ENCODE measurements around the gene PSME3IP1. TPM values are rescaled to one million over a fixed set of nuclear protein-coding genes. Genes with fewer than 3 reads are reported as not detected.

The PSME3IP1 gene
- total and polyA plus RNA-seq, 2 experiments from 2014 or later: 78.0 to 105 TPM

DNA sequence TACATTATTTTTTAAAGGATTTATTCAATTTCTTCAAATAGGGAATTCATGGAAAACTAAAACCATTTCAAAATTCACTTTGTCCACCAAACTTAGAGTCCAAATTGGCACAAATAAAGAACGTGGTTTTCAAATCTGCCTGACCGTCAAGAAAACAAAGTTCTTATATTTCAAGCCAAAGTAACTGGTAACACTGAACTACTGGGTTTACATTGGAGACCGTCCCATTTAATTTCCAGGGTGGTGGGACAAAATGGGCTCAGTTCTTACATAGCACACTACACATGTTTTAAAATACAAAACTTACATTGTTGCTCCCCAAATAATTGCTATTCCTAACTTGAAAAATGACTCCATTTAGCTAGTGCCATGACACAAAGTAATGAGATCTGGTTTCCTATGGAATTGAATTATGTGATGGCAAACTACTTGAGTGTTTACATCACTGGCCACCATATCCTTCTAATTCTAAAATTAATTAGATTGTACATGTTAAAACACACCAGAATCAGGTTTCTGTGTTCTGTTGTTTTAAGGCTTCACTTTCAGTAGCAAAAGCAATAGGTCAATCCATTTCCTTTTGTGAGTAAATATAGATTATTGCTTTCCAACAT lies 6.5 kb downstream of the PSME3IP1 start (continued):
- TF ChIP-seq, protein P1, sequence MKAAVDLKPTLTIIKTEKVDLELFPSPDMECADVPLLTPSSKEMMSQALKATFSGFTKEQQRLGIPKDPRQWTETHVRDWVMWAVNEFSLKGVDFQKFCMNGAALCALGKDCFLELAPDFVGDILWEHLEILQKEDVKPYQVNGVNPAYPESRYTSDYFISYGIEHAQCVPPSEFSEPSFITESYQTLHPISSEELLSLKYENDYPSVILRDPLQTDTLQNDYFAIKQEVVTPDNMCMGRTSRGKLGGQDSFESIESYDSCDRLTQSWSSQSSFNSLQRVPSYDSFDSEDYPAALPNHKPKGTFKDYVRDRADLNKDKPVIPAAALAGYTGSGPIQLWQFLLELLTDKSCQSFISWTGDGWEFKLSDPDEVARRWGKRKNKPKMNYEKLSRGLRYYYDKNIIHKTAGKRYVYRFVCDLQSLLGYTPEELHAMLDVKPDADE (IDR thresholded peaks at IDR 0.05): no peak
- TF ChIP-seq, protein P2, sequence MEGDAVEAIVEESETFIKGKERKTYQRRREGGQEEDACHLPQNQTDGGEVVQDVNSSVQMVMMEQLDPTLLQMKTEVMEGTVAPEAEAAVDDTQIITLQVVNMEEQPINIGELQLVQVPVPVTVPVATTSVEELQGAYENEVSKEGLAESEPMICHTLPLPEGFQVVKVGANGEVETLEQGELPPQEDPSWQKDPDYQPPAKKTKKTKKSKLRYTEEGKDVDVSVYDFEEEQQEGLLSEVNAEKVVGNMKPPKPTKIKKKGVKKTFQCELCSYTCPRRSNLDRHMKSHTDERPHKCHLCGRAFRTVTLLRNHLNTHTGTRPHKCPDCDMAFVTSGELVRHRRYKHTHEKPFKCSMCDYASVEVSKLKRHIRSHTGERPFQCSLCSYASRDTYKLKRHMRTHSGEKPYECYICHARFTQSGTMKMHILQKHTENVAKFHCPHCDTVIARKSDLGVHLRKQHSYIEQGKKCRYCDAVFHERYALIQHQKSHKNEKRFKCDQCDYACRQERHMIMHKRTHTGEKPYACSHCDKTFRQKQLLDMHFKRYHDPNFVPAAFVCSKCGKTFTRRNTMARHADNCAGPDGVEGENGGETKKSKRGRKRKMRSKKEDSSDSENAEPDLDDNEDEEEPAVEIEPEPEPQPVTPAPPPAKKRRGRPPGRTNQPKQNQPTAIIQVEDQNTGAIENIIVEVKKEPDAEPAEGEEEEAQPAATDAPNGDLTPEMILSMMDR (conservative IDR thresholded peaks at IDR 0.05; ENCODE audit: low read depth in 2 of 2): no peak
- TF ChIP-seq STAT1 (IDR thresholded peaks at IDR 0.05; ENCODE audit: unreplicated experiment): no peak

DNA sequence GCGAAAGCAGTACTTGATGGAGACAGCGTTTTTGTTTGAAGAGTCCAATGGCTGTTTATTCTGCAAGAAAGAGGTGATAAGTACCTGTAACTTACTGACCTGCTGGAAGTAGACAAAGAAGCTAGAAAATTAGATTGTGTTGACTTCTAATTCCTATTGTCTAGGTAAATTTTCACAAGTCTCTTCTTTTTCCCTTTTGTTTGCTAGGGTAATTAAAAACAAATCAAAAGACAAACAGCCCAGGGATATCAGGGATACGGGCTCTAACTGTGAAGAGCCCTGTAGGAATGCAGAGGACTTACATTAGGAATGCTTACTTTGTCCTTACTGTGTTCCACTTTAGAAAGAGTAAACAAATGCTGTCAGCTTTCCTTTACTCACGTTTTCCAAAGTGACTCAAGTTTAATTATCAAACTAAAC lies 7.0 kb downstream of the PSME3IP1 start:
- TF ChIP-seq, protein P2 (conservative IDR thresholded peaks at IDR 0.05; ENCODE audit: low read depth in 2 of 2): no peak
- TF ChIP-seq STAT1 (IDR thresholded peaks at IDR 0.05; ENCODE audit: unreplicated experiment) (no peak), ZNF331 (CRISPR knock-in tag; IDR thresholded peaks at IDR 0.05; ENCODE audit: low read depth) (no peak), CREB1 (CRISPR knock-in tag; IDR thresholded peaks at IDR 0.05; ENCODE audit: low read depth) (no peak), EZH2phosphoT487 (IDR thresholded peaks at IDR 0.05; ENCODE audit: unreplicated experiment) (no peak), POLR2AphosphoS5 (IDR thresholded peaks at IDR 0.05; ENCODE audit: low read depth) (no peak), NANOG (IDR thresholded peaks at IDR 0.05; ENCODE audit: borderline replicate concordance) (no peak), ZNF114 (CRISPR knock-in tag; IDR thresholded peaks at IDR 0.05) (no peak), JUNB (IDR thresholded peaks at IDR 0.05; ENCODE audit: unreplicated experiment) (no peak), EZH2 (IDR thresholded peaks at IDR 0.05; ENCODE audit: low read depth, unreplicated experiment) (no peak)
- TF ChIP-seq, protein P3, sequence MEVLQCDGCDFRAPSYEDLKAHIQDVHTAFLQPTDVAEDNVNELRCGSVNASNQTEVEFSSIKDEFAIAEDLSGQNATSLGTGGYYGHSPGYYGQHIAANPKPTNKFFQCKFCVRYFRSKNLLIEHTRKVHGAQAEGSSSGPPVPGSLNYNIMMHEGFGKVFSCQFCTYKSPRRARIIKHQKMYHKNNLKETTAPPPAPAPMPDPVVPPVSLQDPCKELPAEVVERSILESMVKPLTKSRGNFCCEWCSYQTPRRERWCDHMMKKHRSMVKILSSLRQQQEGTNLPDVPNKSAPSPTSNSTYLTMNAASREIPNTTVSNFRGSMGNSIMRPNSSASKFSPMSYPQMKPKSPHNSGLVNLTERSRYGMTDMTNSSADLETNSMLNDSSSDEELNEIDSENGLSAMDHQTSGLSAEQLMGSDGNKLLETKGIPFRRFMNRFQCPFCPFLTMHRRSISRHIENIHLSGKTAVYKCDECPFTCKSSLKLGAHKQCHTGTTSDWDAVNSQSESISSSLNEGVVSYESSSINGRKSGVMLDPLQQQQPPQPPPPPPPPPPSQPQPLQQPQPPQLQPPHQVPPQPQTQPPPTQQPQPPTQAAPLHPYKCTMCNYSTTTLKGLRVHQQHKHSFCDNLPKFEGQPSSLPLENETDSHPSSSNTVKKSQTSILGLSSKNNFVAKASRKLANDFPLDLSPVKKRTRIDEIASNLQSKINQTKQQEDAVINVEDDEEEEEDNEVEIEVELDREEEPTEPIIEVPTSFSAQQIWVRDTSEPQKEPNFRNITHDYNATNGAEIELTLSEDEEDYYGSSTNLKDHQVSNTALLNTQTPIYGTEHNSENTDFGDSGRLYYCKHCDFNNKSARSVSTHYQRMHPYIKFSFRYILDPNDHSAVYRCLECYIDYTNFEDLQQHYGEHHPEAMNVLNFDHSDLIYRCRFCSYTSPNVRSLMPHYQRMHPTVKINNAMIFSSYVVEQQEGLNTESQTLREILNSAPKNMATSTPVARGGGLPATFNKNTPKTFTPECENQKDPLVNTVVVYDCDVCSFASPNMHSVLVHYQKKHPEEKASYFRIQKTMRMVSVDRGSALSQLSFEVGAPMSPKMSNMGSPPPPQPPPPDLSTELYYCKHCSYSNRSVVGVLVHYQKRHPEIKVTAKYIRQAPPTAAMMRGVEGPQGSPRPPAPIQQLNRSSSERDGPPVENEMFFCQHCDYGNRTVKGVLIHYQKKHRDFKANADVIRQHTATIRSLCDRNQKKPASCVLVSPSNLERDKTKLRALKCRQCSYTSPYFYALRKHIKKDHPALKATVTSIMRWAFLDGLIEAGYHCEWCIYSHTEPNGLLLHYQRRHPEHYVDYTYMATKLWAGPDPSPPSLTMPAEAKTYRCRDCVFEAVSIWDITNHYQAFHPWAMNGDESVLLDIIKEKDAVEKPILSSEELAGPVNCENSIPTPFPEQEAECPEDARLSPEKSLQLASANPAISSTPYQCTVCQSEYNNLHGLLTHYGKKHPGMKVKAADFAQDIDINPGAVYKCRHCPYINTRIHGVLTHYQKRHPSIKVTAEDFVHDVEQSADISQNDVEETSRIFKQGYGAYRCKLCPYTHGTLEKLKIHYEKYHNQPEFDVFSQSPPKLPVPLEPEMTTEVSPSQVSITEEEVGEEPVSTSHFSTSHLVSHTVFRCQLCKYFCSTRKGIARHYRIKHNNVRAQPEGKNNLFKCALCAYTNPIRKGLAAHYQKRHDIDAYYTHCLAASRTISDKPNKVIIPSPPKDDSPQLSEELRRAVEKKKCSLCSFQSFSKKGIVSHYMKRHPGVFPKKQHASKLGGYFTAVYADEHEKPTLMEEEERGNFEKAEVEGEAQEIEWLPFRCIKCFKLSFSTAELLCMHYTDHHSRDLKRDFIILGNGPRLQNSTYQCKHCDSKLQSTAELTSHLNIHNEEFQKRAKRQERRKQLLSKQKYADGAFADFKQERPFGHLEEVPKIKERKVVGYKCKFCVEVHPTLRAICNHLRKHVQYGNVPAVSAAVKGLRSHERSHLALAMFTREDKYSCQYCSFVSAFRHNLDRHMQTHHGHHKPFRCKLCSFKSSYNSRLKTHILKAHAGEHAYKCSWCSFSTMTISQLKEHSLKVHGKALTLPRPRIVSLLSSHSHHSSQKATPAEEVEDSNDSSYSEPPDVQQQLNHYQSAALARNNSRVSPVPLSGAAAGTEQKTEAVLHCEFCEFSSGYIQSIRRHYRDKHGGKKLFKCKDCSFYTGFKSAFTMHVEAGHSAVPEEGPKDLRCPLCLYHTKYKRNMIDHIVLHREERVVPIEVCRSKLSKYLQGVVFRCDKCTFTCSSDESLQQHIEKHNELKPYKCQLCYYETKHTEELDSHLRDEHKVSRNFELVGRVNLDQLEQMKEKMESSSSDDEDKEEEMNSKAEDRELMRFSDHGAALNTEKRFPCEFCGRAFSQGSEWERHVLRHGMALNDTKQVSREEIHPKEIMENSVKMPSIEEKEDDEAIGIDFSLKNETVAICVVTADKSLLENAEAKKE (CRISPR knock-in tag; IDR thresholded peaks at IDR 0.05): no peak
- TF ChIP-seq, protein P1 (IDR thresholded peaks at IDR 0.05): no peak

More for the DNA sequence above, 7.0 kb downstream of the PSME3IP1 start:
- H3K9me2 ChIP-seq (ENCODE audit: insufficient read depth): no peaks in the 10 kb centered on the region
- peaks cover 5% of the 10 kb centered on the region for H3K36me3 Mint-ChIP-seq (ENCODE audit: low read depth)
- H3K27ac ChIP-seq (ENCODE audit: low read depth): no peak overlapping the region
- DNase-seq (ENCODE audit: low spot score) (peak; percentile 43), ATAC-seq (peak; percentile 70)
- H3K9me3 Mint-ChIP-seq: no peaks in the 10 kb centered on the region
- no peaks in the 10 kb centered on the region for H3K27me3 ChIP-seq (ENCODE audit: insufficient read depth)
- no peaks in the 10 kb centered on the region for H3F3A ChIP-seq (replicated peaks; ENCODE audit: low read depth)
- H3K4me3 Mint-ChIP-seq: no peak overlapping the region
- no peak overlapping the region for H3K4me2 ChIP-seq
- peaks cover 5% of the 10 kb centered on the region for H3K27me3 Mint-ChIP-seq (ENCODE audit: insufficient read depth, low read depth, poor library complexity)
- H3K79me2 ChIP-seq (replicated peaks; ENCODE audit: insufficient read depth): peaks cover 63% of the 10 kb centered on the region
- no peak overlapping the region for H3K27ac Mint-ChIP-seq
- no peak overlapping the region for H2AFZ ChIP-seq
- peaks cover 26% of the 10 kb centered on the region; the same call in 2 of the 3 replicates for H3K4me1 Mint-ChIP-seq
- H3K4me1 ChIP-seq (ENCODE audit: insufficient read depth): peaks cover 24% of the 10 kb centered on the region
- H3K36me3 ChIP-seq (ENCODE audit: insufficient read depth): peaks cover 2% of the 10 kb centered on the region
- no peak overlapping the region for H3K4me3 ChIP-seq
- no peaks in the 10 kb centered on the region; the same call in 1 of the 2 replicates for H4K20me1 ChIP-seq (replicated peaks; ENCODE audit: insufficient read depth)

Data from GM23338 (cell line).